Measurements from ENCODE around the gene C5AR1.

C5AR1 gene

DNA sequence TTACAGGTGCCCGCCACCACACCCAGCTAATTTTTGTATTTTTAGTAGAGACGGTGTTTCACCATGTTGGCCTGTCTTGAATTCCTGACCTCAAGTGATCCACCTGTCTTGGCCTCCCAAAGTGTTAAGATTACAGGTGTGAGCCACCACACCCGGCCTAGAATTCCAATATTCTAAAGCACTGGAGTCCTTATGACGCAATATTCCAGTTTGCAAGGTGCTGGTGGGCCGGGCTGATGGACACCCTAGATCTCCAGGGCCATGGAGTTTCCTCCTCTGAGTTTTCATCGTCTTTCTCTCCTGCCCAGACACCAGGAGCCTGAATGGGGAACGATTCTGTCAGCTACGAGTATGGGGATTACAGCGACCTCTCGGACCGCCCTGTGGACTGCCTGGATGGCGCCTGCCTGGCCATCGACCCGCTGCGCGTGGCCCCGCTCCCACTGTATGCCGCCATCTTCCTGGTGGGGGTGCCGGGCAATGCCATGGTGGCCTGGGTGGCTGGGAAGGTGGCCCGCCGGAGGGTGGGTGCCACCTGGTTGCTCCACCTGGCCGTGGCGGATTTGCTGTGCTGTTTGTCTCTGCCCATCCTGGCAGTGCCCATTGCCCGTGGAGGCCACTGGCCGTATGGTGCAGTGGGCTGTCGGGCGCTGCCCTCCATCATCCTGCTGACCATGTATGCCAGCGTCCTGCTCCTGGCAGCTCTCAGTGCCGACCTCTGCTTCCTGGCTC lies 31.0 kb downstream of the C5AR1 start:
- POLR2A ChIA-PET, result interaction anchor here (0.5 kb wide), 1 partner anchor 62 kb away, joined by 7 read pairs; no protein-coding TSS in a partner anchor
- Histone ChIP-seq H3K36me3 (ENCODE audit: control insufficient read depth in 2 of 2, insufficient read depth in 1 of 2, low read length in 2 of 2) (no peaks in the 10 kb centered on the region), H3K4me3 (ENCODE audit: low read depth, low read length) (no peak overlapping the region), H3K9me3 (ENCODE audit: control insufficient read depth, insufficient read depth, low read depth, low read length) (no peaks in the 10 kb centered on the region), H3K4me1 (ENCODE audit: control insufficient read depth, insufficient read depth, low read length) (no peaks in the 10 kb centered on the region), H3K27ac (ENCODE audit: extremely low read depth, low read depth, low read length) (no peak overlapping the region)
- TF ChIP-seq ZNF404 (tag by site-specific recombination; IDR thresholded peaks at IDR 0.05), result no peak
- no peak for TF ChIP-seq HOXA7 (CRISPR knock-in tag; IDR thresholded peaks at IDR 0.05; ENCODE audit: borderline replicate concordance)
- TF ChIP-seq PRDM1 (tag by site-specific recombination; IDR thresholded peaks at IDR 0.05), result no peak
- TF ChIP-seq ZNF426 (tag by site-specific recombination; IDR thresholded peaks at IDR 0.05), result no peak
- CTCF ChIA-PET, result interaction anchor here (0.6 to 2.8 kb wide), 4 partner anchors 8 to 75 kb away, joined by 3 to 20 read pairs (median 6); partner anchors contain the start of gene DHX34

DNA sequence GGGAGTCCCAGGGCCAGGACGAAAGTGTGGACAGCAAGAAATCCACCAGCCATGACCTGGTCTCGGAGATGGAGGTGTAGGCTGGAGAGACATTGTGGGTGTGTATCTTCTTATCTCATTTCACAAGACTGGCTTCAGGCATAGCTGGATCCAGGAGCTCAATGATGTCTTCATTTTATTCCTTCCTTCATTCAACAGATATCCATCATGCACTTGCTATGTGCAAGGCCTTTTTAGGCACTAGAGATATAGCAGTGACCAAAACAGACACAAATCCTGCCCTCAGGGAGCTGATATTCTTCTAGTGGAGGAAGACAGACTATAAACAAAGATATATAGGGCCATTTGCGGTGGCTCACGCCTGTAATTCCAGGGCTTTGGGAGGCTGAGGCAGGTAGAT lies 32.1 kb downstream of the C5AR1 start:
- TF ChIP-seq ZFP69B (tag by site-specific recombination; IDR thresholded peaks at IDR 0.05), result no peak
- no peak for TF ChIP-seq GLI4 (tag by site-specific recombination; IDR thresholded peaks at IDR 0.05)
- TF ChIP-seq ZNF18 (tag by site-specific recombination; IDR thresholded peaks at IDR 0.05), result no peak
- TF ChIP-seq ZNF48 (tag by site-specific recombination; IDR thresholded peaks at IDR 0.05), result no peak
- TF ChIP-seq ZNF221 (tag by site-specific recombination; IDR thresholded peaks at IDR 0.05; ENCODE audit: borderline replicate concordance), result no peak
- no peak for TF ChIP-seq HOXD13 (CRISPR knock-in tag; IDR thresholded peaks at IDR 0.05; ENCODE audit: borderline replicate concordance)
- TF ChIP-seq ZNF560 (tag by site-specific recombination; IDR thresholded peaks at IDR 0.05; ENCODE audit: borderline replicate concordance), result no peak
- TF ChIP-seq ZFHX2 (tag by site-specific recombination; conservative IDR thresholded peaks at IDR 0.05), result no peak
- no peaks in the 10 kb centered on the region for H3K36me3 ChIP-seq (ENCODE audit: control insufficient read depth in 2 of 2, insufficient read depth in 1 of 2, low read length in 2 of 2)
- no peaks in the 10 kb centered on the region for H3K9me3 ChIP-seq (ENCODE audit: control insufficient read depth, insufficient read depth, low read depth, low read length)
- H3K4me3 ChIP-seq (ENCODE audit: low read depth, low read length), result no peak overlapping the region
- H3K4me1 ChIP-seq (ENCODE audit: control insufficient read depth, insufficient read depth, low read length), result no peaks in the 10 kb centered on the region
- H3K27ac ChIP-seq (ENCODE audit: extremely low read depth, low read depth, low read length), result no peak overlapping the region
- ChIA-PET POLR2A (interaction anchor here (0.9 kb wide), 1 partner anchor 85 kb away, joined by 3 read pairs; the partner anchor contains the start of gene CCDC9), CTCF (interaction anchor here (0.5 to 1.3 kb wide), 3 partner anchors 10 to 1934 kb away, joined by 3 to 4 read pairs (median 4); no protein-coding TSS in a partner anchor)

DNA sequence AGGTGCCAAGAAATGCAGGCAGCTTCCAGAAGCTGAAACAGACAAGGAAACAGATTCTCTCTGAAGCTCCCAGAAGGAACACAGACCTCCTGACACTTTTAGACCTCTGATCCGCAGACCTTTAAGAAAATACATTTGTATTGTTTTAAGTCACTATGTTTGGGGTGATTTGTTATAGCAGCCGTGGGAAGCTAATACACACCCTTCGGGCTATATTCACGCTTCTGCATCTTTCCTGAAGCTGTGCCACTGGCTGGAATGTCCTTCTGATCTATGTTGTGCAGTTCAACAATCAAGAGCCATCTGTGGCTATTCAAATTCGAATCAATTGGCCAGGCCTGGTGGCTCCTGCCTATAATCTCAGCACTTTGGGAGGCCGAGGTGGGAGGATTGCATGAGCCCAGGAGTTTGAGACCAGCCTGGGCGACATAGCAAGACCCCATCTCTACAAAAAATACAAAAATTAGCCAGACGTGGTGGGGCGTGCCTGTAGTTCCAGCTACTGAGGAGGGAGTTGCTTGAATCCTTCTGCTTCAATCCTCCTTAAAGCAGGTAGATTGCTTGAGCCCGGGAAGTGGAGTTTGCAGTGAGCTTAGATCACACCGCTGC lies 33.6 kb downstream of the C5AR1 start:
- TF ChIP-seq ZNF121 (tag by site-specific recombination; IDR thresholded peaks at IDR 0.05) (0 out of 2 replicates have a peak, but pooled peaks have one; percentile 9), SETDB1 (IDR thresholded peaks at IDR 0.05; ENCODE audit: insufficient read length, low read length) (no peak), ZNF19 (tag by site-specific recombination; IDR thresholded peaks at IDR 0.05; ENCODE audit: low read depth) (no peak), ZNF302 (tag by site-specific recombination; IDR thresholded peaks at IDR 0.05; ENCODE audit: low read depth) (no peak), AEBP2 (tag by site-specific recombination; IDR thresholded peaks at IDR 0.05; ENCODE audit: borderline replicate concordance) (no peak), ZSCAN30 (tag by site-specific recombination; IDR thresholded peaks at IDR 0.05) (no peak)
- TF ChIP-seq, protein P1, sequence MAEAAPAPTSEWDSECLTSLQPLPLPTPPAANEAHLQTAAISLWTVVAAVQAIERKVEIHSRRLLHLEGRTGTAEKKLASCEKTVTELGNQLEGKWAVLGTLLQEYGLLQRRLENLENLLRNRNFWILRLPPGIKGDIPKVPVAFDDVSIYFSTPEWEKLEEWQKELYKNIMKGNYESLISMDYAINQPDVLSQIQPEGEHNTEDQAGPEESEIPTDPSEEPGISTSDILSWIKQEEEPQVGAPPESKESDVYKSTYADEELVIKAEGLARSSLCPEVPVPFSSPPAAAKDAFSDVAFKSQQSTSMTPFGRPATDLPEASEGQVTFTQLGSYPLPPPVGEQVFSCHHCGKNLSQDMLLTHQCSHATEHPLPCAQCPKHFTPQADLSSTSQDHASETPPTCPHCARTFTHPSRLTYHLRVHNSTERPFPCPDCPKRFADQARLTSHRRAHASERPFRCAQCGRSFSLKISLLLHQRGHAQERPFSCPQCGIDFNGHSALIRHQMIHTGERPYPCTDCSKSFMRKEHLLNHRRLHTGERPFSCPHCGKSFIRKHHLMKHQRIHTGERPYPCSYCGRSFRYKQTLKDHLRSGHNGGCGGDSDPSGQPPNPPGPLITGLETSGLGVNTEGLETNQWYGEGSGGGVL (tag by site-specific recombination; IDR thresholded peaks at IDR 0.05), result no peak
- TF ChIP-seq, protein P2, sequence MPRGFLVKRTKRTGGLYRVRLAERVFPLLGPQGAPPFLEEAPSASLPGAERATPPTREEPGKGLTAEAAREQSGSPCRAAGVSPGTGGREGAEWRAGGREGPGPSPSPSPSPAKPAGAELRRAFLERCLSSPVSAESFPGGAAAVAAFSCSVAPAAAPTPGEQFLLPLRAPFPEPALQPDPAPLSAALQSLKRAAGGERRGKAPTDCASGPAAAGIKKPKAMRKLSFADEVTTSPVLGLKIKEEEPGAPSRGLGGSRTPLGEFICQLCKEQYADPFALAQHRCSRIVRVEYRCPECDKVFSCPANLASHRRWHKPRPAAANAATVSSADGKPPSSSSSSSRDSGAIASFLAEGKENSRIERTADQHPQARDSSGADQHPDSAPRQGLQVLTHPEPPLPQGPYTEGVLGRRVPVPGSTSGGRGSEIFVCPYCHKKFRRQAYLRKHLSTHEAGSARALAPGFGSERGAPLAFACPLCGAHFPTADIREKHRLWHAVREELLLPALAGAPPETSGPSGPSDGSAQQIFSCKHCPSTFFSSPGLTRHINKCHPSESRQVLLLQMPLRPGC (tag by site-specific recombination; IDR thresholded peaks at IDR 0.05), result no peak
- ChIA-PET POLR2A (interaction anchor here (0.9 kb wide), 1 partner anchor 9 kb away, joined by 4 read pairs; no protein-coding TSS in a partner anchor), CTCF (interaction anchor here (1.0 to 1.5 kb wide), 4 partner anchors 8 to 48 kb away, joined by 3 to 10 read pairs (median 4); no protein-coding TSS in a partner anchor)
- Histone ChIP-seq H3K4me3 (ENCODE audit: low read depth, low read length) (no peak overlapping the region), H3K27ac (ENCODE audit: extremely low read depth, low read depth, low read length) (no peak overlapping the region), H3K36me3 (ENCODE audit: control insufficient read depth in 2 of 2, insufficient read depth in 1 of 2, low read length in 2 of 2) (no peaks in the 10 kb centered on the region), H3K4me1 (ENCODE audit: control insufficient read depth, insufficient read depth, low read length) (no peaks in the 10 kb centered on the region), H3K9me3 (ENCODE audit: control insufficient read depth, insufficient read depth, low read depth, low read length) (no peaks in the 10 kb centered on the region)
